Left lobe of liver (tissue), 2 donors: Measurements from ENCODE around the gene IER3. TPM values are rescaled to one million over a fixed set of nuclear protein-coding genes. Genes with fewer than 3 reads are reported as not detected.
A peak's percentile ranks its signal among the peaks of the same experiment; 100 is the strongest.

ENCODE experiments used
- ATAC-seq: fragments of 200-7000 bp; cut with Tn5 transposase; one replicate; pipeline ENCODE4 v1.9.1; 2020; ENCODE audit warnings: mild to moderate bottlenecking, moderate library complexity
- DNase-seq: peaks from one replicate; pipeline ENCODE4 v3.0.0-alpha.2; 2020; ENCODE audit warnings: low spot score
- total RNA-seq: library from RNA; stranded (reverse); gene quantifications from one replicate; pipeline ENCODE4 v1.2.1, GENCODE V29; 2021
- donor health status: DM: no; HTN: no; CAD: no; lungs with moderate emphysema.
- donor health status: DM: no; HTN: yes; CAD: no.

IER3 gene
- total RNA-seq, result 5.8 TPM

GRCh38 chr6:30744054-30744805, at the start of gene IER3:
Gene IER3, minus strand, starts transcription at chr6:30744547. Its CDS starts 29 bp downstream, at chr6:30744518.
- DNase-seq (peak; percentile 93), ATAC-seq (peak; percentile 67)

GRCh38 chr6:30793521-30794194, 49.3 kb upstream of the IER3 start:
- DNase-seq, result no peak
- peak; percentile 57 for ATAC-seq

- ATAC-seq (no peak), DNase-seq (no peak)
Measured at GRCh38 chr6:30792786-30793185, 48.4 kb upstream of the IER3 start.

- ATAC-seq (no peak), DNase-seq (no peak)
Measured at GRCh38 chr6:30790724-30791383, 46.5 kb upstream of the IER3 start.

- DNase-seq, result no peak
- no peak for ATAC-seq
Measured at GRCh38 chr6:30789606-30790005, 45.3 kb upstream of the IER3 start.

- DNase-seq (no peak), ATAC-seq (no peak)
Measured at GRCh38 chr6:30787954-30788353, 43.6 kb upstream of the IER3 start.

- ATAC-seq (peak; percentile 39), DNase-seq (no peak)
Measured at GRCh38 chr6:30782425-30783014, 38.2 kb upstream of the IER3 start.

GRCh38 chr6:30781743-30782424, 37.5 kb upstream of the IER3 start:
- ATAC-seq, result peak; percentile 77

GRCh38 chr6:30781395-30781742, 37.0 kb upstream of the IER3 start:
- ATAC-seq (no peak), DNase-seq (no peak)

More at GRCh38 chr6:30781743-30782424, 37.5 kb upstream of the IER3 start:
- DNase-seq, result peak; percentile 97

GRCh38 chr6:30780642-30780920, 36.2 kb upstream of the IER3 start:
- ATAC-seq (no peak), DNase-seq (no peak)

- DNase-seq (no peak), ATAC-seq (no peak)
Measured at GRCh38 chr6:30779850-30780641, 35.7 kb upstream of the IER3 start.

GRCh38 chr6:30778001-30778635, 33.8 kb upstream of the IER3 start:
- DNase-seq (no peak), ATAC-seq (no peak)

GRCh38 chr6:30777155-30777485, 32.8 kb upstream of the IER3 start:
- ATAC-seq (no peak), DNase-seq (no peak)

GRCh38 chr6:30776390-30777154, 32.2 kb upstream of the IER3 start:
- DNase-seq (no peak), ATAC-seq (no peak)

- ATAC-seq, result no peak
Measured at GRCh38 chr6:30775104-30775503, 30.8 kb upstream of the IER3 start.

GRCh38 chr6:30774701-30775100, 30.4 kb upstream of the IER3 start:
- DNase-seq (no peak), ATAC-seq (no peak)

More at GRCh38 chr6:30775104-30775503, 30.8 kb upstream of the IER3 start:
- no peak for DNase-seq

- DNase-seq (no peak), ATAC-seq (no peak)
Measured at GRCh38 chr6:30770592-30770991, 26.2 kb upstream of the IER3 start.

GRCh38 chr6:30769853-30770524, 25.6 kb upstream of the IER3 start:
- DNase-seq (no peak), ATAC-seq (no peak)
